ENCODE measurements around the gene TAS2R14.

DNA sequence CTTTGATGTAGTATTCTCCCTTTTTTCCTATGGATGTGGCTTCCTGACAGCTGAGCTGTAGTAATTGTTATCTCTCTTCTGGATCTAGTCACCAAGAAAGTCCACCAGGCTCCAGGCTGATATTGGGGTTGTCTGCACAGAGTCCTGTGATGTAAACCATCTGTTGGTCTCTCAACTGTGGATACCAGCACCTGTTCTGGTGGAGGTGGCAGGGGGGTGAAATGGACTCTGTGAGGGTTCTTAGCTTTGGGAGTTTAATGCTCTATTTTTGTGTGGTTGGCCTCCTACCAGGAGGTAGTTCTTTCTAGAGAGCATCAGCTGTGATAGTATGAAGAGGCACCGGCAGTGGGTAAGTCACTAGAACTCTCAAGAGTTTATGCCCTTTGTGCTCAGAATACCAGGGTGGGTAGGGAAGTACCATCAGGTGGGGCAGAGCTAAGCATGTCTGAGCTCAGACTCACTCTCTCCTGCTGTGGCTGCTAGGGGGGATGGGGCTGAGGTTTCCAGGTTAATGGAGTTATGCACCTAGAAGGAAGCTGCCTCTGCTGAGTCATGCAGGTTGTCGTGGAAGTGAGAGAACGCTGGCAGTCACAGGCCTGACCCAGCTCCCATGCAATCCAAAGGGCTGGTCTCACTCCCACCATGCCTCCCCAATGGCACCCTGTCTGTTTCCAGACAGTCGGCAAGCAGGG, 3.0 kb upstream of the TAS2R14 start:
- TF ChIP-seq POLR2AphosphoS5 (IDR thresholded peaks at IDR 0.05; ENCODE audit: borderline replicate concordance, low read depth, low read length) (no peak), EZH2 (IDR thresholded peaks at IDR 0.05) (no peak)

Data from SK-N-MC (cell line).